Glomerular endothelial cell (primary cell): ENCODE data around the gene TUBGCP3. TPM values are rescaled to one million over a fixed set of nuclear protein-coding genes. Genes with fewer than 3 reads are reported as not detected.

Experiments
- DNase-seq: peaks from one replicate; pipeline ENCODE4 v3.0.0-alpha.2; 2011; ENCODE audit warnings: low read depth, low spot score; ENCODE audit errors: extremely low read depth
- total RNA-seq: library from RNA; depleted of rRNA; stranded (reverse); fragments of >200 nt; gene quantifications from 2 replicates; pipeline ENCODE4 v1.2.3, GENCODE V29; 2015

TUBGCP3 gene
- total RNA-seq, 1 donor from 2014 or later: 24.6 TPM

DNA sequence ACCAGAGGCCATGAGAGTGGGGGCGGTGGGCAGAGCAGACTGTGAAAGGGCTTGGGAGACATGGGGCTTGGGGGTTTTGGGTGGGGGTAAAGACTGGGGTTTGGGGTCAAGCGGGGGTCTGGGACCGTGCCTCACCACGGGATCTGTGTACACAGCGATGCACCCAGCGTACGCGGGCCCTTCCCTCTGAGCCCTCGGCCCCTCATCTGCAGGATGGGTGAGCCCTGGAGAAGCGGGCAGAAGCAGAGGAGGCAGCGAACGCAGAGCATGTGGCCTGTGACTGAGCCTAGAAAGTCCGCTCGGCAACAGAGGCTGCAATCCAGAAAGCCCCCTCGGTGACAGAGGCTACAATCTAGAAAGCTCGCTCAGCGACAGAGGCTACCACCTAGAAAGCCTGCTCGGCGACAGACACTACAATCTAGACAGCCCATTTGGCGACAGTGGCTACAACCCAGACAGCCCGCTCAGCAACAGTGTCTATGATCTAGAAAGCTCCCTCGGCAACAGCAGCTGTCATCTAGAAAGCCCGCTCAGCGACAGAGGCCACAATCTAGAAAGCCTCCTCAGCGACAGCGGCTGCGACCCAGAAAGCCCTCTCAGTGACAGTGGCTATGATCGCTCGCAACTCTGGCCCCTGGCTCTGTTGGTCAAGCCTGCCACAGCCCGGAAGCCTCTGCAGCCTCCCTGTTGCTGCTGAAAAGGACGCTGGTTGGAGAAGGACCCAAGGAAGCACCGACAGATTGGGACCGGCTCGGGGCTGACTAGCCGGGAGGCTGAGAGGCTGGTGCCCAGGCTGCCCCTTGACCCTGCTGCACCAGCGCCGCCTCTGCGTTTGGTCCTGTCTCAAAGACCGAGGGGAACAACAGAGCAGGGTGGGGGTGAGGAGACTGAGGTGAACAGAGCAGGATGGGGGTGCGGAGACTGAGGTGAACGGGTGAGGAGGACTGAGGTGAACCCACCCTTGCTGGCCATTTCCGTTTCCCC, 143.2 kb downstream of the TUBGCP3 start:
- DNase-seq: no peak

DNA sequence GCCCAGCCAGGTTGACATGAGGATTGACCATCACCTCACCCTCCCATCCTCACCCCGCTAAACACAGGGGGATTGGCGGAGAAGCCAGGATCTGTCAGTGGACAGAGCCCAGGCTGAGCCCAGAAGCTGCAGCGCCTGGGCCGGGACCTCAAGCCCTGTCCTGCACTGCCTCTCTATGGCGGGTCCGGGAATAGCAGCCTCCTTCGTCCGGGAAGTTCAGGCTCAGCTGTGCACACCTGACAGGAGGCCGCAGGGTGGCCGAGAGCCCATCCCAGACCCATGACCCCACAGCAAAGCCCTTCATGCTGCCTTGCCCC, 144.0 kb downstream of the TUBGCP3 start:
- DNase-seq: no peak

DNA sequence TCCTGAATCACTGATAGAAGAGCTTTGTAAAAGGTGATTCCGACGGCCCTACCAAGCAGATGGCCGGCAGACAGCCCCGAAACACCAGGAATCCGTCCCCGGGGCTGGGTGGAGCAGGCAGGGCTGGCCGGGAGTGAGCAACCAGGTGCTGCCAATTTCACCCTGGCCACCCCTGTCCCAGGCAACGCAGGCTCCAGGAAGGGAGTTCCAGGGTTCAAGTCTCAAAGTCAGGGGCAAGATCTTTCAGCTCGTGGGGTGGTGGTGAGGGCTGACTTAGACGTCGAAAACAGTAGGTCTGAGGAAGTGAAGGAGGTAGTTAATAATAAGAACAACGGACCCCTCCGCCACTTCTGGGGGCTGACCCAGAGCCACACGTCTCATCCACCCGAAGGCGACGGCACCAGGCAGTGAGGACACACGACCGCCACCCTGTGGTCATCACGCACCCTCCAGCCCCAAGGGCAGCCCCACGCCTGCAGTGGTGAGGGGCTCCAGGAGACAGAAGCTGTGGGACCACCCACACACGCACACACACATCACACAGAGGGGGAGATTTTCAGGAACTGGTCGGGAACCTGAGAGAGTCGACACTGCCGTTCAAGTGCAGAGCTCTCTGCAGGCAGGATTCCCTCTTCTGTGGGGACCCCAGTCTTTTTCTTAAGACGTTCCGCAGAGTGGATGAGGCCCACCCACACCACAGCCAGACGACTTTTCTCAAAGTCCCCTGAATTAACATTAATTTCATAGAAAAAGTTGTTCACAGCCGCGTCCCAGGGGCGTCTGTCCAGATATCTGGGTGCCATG, 144.6 kb downstream of the TUBGCP3 start:
- no peak for DNase-seq

DNA sequence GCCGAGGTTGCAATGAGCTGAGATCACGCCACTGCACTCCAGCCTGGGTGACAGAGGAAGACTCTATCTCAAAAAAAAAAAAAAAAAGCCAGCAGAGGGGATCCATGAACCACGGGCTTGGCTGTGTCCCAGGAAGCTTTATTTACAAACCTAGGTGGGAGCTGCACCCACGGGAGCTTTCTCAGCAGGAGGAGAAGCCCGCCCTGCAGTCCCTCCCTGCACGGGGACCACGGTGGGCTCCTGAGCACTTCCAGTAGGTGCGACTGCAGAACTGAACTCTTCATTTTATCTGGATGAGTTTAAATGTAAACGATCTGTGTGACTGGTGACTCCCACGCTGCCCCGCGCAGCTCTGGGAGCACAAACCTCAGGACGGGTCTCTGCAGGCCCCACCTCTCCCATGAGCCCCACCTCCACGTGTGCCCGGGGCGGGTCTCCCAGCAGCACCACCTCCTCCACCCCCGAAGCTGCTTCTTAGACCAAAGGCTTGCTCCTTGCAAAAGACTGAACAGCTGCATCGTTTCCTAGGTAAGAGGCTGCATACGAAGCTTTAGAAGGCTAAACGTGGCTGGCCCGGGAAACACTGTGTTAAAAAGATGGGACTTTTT, 145.4 kb downstream of the TUBGCP3 start:
- no peak for DNase-seq

DNA sequence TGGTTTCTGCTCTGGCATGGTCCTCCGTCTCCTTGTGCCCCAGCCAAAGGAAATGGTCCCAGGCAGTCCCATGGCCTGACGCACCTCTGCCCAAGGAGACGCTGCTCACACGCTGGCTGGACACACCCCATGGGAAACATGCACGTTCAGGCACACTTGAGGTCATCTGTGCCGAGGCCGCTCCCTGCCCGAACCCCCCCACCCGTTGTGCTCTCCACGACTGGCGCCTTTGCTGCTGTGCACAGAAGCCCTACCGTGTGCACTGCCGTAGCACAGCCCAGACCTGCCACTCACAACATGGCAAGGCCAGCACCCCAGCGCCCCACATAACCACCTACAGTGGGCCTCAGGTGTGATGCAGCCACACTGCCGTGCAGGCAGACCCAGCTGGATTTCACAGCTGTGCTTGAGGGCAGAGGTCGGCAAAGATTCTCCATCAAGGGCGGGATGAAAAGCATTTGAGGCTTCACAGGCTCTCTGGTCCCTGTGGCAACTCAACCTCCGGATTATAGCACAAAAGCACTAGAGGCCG, 146.1 kb downstream of the TUBGCP3 start:
- DNase-seq: no peak

DNA sequence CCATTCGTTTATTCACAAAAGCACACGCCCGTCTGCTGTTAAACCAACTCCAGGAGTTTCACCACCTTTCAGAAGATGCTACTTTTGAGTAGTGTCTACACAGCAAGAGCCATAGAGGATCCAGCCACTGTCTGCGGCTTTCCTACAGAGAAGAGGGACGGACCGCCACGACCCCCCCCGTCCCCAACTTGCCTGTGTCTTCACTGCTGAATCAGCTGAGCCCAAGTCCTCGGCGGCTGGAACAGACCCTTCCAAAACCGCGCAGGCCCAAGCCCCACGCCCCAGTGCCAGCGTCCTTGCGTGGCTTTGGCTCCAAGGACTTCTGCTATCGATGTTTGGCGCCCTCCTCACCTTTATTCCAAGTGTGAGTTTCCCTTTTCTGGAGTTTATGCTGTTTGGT, 146.7 kb downstream of the TUBGCP3 start:
- no peak for DNase-seq

DNA sequence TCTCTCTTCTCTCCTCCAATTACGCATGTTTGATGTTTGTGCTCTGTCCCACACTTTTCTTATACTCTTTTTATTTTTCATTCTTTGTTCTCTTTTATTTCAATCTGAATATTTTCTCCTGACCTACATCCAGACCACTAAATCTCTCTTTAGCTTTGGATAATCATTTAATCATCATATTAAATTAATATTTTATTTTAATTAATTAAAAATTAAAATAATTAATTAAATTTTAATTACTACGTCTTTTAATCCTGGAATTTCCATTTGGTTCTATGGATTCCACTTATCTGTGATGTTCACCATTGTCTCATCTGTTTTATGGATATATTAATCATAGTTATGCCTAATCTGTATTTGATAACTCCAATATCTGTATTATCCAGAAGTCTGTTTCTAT, 149.4 kb downstream of the TUBGCP3 start:
- DNase-seq: no peak

DNA sequence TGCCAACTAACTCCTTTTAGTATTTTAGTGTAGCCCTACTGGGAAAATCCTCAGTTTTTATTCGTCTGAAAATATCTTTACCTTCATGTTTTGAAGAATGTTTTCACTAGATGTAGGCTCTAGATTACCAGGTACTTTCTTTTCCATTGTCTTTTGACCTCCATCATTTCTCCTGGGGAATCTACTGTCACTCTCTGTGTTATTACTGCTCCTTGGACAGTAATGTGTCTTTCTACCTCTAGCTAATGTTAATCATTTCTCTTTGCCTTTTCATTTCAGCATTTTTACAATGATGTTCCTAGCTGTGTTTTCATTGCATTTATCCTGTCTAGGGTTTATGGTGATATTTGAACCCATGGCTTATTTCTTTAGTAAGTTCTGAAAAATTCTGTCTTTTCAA, 149.9 kb downstream of the TUBGCP3 start:
- no peak for DNase-seq

DNA sequence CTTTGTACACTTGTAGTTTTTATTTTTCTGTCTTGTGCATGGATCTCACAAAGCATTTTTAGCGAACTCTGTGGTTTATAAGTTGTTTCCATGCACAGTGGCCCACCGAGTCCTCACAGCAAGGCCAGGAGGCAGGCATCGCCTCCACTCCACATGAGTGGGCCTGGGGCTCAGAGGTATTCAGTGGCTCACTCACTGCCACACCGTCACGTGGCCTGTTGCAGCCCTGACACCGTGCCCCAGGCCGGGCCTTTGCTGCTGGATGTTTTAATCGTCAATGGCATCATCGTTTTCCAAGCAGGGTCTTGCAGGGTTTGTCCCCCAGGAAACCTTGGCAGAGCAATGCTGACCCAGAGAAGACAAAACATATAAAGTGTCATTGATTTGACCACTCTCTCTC, 152.0 kb downstream of the TUBGCP3 start:
- DNase-seq: no peak

Other genes with a start within 250 kb of the TUBGCP3 start
- not detected in 2 replicates for gene SPACA7, start 211.8 kb downstream of the TUBGCP3 start, total RNA-seq
- gene ATP11A, start 101.9 kb upstream of the TUBGCP3 start, total RNA-seq: 41.8 and 62.1 TPM in 2 replicates